Liver (tissue), 3 donors: ENCODE data around the gene CCDC187.

Experiments
- FOXA1 ChIP-seq: IDR thresholded peaks from 2 replicates; pipeline ENCODE4 v1.6.1; 2016; ENCODE audit warnings: antibody characterized with exemption
- GABPA ChIP-seq, 2 donors: IDR thresholded peaks in 1 of 2; conservative IDR thresholded peaks in 1 of 2; 2 replicates each; pipeline ENCODE4 v1.6.1; 2016; ENCODE audit warnings: antibody characterized with exemption in 2 of 2, mild to moderate bottlenecking in 1 of 2, moderate library complexity in 1 of 2
- HNF4A ChIP-seq, 2 donors: conservative IDR thresholded peaks; 2 replicates each; pipeline ENCODE4 v1.6.1; 2016; ENCODE audit warnings: antibody characterized with exemption in 2 of 2, mild to moderate bottlenecking in 2 of 2
- JUND ChIP-seq, 2 donors: IDR thresholded peaks; 2 replicates each; pipeline ENCODE4 v1.6.1; 2016; ENCODE audit warnings: antibody characterized with exemption in 2 of 2
- RAD21 ChIP-seq, 2 donors: IDR thresholded peaks; 2 replicates each; pipeline ENCODE4 v1.6.1; 2016; ENCODE audit warnings: antibody characterized with exemption in 2 of 2, mild to moderate bottlenecking in 2 of 2
- RXRA ChIP-seq, 2 donors: IDR thresholded peaks; 2 replicates each; pipeline ENCODE4 v1.6.1; 2017 to 2018; ENCODE audit warnings: antibody characterized with exemption in 2 of 2, mild to moderate bottlenecking in 1 of 2
- SP1 ChIP-seq: IDR thresholded peaks from 2 replicates; pipeline ENCODE4 v1.6.1; 2018; ENCODE audit warnings: antibody characterized with exemption, mild to moderate bottlenecking
- TAF1 ChIP-seq: conservative IDR thresholded peaks from 2 replicates; pipeline ENCODE4 v1.6.1; 2016; ENCODE audit warnings: antibody characterized with exemption, mild to moderate bottlenecking
- YY1 ChIP-seq: IDR thresholded peaks from 2 replicates; pipeline ENCODE4 v1.6.1; 2016; ENCODE audit warnings: antibody characterized with exemption, mild to moderate bottlenecking
- TF ChIP-seq, protein P1 (sequence below): IDR thresholded peaks from 2 replicates; pipeline ENCODE4 v1.6.1; 2016; ENCODE audit warnings: antibody characterized with exemption, mild to moderate bottlenecking
- TF ChIP-seq, protein P2 (sequence below): fragments of 150-350 bp; IDR thresholded peaks from 2 replicates; pipeline ENCODE4 v1.5.1; 2017; ENCODE audit warnings: improper control_type of control experiment, low read depth, low read length; ENCODE audit not compliant: missing input control
- TF ChIP-seq, protein P3 (sequence below): IDR thresholded peaks from 2 replicates; pipeline ENCODE4 v1.6.1; 2016; ENCODE audit warnings: antibody characterized with exemption
- TF ChIP-seq, protein P4 (sequence below): IDR thresholded peaks from 2 replicates; pipeline ENCODE4 v1.6.1; 2016; ENCODE audit warnings: antibody characterized with exemption
- TF ChIP-seq, protein P5 (sequence below): IDR thresholded peaks from 2 replicates; pipeline ENCODE4 v1.6.1; 2016; ENCODE audit warnings: antibody characterized with exemption
- donor health status: healthy.
- donor health status: healthy.

DNA sequence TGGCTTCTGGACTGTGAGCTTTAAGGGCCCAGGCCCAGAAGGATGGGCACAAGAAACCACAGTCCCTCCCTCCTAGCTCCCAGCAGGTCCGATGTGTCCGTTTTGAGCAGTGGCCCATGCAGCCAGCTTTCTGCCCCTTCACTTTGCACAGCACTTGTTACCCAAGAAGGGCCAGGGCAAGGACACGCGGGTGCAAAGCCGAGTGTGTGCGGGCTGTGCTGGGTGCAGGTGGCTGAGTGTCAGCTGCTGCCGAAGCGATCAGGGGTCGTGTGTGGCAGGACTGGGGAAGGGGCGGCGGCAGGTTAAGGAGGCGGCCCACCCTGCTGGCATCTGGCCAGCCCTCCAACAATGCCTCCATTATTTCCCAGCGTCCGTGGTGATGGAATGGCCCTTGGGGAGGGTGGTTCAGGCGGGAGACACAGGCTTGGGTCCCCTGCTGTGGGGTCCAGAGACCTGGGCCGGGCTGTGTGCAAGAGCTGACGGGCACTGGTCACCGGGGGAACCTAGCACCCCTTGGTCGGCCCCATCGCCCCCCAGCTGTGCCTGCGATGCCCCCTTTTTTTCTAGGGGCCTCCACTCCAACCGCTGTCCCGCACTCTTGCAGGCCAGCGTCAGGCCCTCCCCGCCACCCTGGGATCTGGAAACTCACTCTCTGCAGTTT is 99.6 kb downstream of the CCDC187 start:
- TF ChIP-seq, protein P1, sequence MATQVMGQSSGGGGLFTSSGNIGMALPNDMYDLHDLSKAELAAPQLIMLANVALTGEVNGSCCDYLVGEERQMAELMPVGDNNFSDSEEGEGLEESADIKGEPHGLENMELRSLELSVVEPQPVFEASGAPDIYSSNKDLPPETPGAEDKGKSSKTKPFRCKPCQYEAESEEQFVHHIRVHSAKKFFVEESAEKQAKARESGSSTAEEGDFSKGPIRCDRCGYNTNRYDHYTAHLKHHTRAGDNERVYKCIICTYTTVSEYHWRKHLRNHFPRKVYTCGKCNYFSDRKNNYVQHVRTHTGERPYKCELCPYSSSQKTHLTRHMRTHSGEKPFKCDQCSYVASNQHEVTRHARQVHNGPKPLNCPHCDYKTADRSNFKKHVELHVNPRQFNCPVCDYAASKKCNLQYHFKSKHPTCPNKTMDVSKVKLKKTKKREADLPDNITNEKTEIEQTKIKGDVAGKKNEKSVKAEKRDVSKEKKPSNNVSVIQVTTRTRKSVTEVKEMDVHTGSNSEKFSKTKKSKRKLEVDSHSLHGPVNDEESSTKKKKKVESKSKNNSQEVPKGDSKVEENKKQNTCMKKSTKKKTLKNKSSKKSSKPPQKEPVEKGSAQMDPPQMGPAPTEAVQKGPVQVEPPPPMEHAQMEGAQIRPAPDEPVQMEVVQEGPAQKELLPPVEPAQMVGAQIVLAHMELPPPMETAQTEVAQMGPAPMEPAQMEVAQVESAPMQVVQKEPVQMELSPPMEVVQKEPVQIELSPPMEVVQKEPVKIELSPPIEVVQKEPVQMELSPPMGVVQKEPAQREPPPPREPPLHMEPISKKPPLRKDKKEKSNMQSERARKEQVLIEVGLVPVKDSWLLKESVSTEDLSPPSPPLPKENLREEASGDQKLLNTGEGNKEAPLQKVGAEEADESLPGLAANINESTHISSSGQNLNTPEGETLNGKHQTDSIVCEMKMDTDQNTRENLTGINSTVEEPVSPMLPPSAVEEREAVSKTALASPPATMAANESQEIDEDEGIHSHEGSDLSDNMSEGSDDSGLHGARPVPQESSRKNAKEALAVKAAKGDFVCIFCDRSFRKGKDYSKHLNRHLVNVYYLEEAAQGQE, result no peak
- TF ChIP-seq, protein P2, sequence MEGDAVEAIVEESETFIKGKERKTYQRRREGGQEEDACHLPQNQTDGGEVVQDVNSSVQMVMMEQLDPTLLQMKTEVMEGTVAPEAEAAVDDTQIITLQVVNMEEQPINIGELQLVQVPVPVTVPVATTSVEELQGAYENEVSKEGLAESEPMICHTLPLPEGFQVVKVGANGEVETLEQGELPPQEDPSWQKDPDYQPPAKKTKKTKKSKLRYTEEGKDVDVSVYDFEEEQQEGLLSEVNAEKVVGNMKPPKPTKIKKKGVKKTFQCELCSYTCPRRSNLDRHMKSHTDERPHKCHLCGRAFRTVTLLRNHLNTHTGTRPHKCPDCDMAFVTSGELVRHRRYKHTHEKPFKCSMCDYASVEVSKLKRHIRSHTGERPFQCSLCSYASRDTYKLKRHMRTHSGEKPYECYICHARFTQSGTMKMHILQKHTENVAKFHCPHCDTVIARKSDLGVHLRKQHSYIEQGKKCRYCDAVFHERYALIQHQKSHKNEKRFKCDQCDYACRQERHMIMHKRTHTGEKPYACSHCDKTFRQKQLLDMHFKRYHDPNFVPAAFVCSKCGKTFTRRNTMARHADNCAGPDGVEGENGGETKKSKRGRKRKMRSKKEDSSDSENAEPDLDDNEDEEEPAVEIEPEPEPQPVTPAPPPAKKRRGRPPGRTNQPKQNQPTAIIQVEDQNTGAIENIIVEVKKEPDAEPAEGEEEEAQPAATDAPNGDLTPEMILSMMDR, result no peak
- TF ChIP-seq SP1 (no peak), TAF1 (no peak), GABPA (IDR thresholded peaks at IDR 0.05 in 1 of 2, conservative IDR thresholded peaks at IDR 0.05 in 1 of 2) (no peak), YY1 (no peak), RAD21 (IDR thresholded peaks at IDR 0.05) (no peak), JUND (IDR thresholded peaks at IDR 0.05) (no peak), RXRA (IDR thresholded peaks at IDR 0.05) (no peak), FOXA1 (no peak), HNF4A (conservative IDR thresholded peaks at IDR 0.05) (no peak)
- TF ChIP-seq, protein P3, sequence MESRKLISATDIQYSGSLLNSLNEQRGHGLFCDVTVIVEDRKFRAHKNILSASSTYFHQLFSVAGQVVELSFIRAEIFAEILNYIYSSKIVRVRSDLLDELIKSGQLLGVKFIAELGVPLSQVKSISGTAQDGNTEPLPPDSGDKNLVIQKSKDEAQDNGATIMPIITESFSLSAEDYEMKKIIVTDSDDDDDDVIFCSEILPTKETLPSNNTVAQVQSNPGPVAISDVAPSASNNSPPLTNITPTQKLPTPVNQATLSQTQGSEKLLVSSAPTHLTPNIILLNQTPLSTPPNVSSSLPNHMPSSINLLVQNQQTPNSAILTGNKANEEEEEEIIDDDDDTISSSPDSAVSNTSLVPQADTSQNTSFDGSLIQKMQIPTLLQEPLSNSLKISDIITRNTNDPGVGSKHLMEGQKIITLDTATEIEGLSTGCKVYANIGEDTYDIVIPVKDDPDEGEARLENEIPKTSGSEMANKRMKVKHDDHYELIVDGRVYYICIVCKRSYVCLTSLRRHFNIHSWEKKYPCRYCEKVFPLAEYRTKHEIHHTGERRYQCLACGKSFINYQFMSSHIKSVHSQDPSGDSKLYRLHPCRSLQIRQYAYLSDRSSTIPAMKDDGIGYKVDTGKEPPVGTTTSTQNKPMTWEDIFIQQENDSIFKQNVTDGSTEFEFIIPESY, result no peak
- TF ChIP-seq, protein P4, sequence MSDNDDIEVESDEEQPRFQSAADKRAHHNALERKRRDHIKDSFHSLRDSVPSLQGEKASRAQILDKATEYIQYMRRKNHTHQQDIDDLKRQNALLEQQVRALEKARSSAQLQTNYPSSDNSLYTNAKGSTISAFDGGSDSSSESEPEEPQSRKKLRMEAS, result no peak
- TF ChIP-seq, protein P5, sequence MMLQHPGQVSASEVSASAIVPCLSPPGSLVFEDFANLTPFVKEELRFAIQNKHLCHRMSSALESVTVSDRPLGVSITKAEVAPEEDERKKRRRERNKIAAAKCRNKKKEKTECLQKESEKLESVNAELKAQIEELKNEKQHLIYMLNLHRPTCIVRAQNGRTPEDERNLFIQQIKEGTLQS, result no peak
